T-helper 1 cell treated with Interleukin-12 subunit alpha and Interleukin-12 subunit beta and Interleukin-4 antibody, amounts not matched to agents 30 μg/mL and 1 μg/mL, for 36 hours (primary cell): Measurements from ENCODE around the gene THEMIS.
"Not testable (repeated sequence)": the region's sequence is repeated elsewhere in the genome, so short reads cannot be mapped to it uniquely, and the experiment has no call there.

Experiments
- H3K27ac Mint-ChIP-seq: one replicate; pipeline ENCODE4 v1.8.0; 2021; ENCODE audit warnings: mild to moderate bottlenecking, mixed read lengths
- H3K27me3 Mint-ChIP-seq: one replicate; pipeline ENCODE4 v1.8.0; 2021; ENCODE audit warnings: low read depth, mixed read lengths
- H3K36me3 Mint-ChIP-seq: one replicate; pipeline ENCODE4 v1.8.0; 2021; ENCODE audit warnings: low read depth, mixed read lengths
- H3K4me1 Mint-ChIP-seq: one replicate; pipeline ENCODE4 v1.8.0; 2021; ENCODE audit warnings: low read depth, mixed read lengths
- H3K4me3 Mint-ChIP-seq: one replicate; pipeline ENCODE4 v1.8.0; 2021; ENCODE audit warnings: mild to moderate bottlenecking, moderate library complexity, mixed read lengths
- H3K9me3 Mint-ChIP-seq: one replicate; pipeline ENCODE4 v1.8.0; 2021; ENCODE audit warnings: mixed read lengths

The THEMIS gene

DNA sequence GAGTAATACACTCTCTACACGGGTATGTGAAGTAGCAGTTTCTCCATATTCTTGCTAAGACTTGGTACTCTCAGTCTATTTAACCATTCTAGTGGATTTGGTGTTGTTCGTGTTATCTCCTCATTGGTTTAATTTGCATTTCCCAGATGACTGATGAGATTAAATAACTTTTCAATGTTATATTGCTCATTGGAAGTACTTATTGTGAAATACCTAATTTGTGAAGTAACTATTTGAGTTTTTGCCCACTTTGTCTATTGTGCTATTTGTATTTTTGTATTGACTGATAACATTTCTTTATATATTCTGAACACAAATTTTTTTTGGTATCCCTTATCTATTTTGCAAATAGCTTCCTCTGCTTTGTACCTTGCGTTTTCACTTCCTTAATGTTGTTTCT lies 167.9 kb downstream of the THEMIS start:
- Mint-ChIP-seq H3K9me3 (no peaks in the 10 kb centered on the region), H3K36me3 (peaks cover 15% of the 10 kb centered on the region), H3K4me1 (peaks cover 11% of the 10 kb centered on the region), H3K27ac (no peak overlapping the region), H3K27me3 (no peaks in the 10 kb centered on the region), H3K4me3 (no peak overlapping the region)

DNA sequence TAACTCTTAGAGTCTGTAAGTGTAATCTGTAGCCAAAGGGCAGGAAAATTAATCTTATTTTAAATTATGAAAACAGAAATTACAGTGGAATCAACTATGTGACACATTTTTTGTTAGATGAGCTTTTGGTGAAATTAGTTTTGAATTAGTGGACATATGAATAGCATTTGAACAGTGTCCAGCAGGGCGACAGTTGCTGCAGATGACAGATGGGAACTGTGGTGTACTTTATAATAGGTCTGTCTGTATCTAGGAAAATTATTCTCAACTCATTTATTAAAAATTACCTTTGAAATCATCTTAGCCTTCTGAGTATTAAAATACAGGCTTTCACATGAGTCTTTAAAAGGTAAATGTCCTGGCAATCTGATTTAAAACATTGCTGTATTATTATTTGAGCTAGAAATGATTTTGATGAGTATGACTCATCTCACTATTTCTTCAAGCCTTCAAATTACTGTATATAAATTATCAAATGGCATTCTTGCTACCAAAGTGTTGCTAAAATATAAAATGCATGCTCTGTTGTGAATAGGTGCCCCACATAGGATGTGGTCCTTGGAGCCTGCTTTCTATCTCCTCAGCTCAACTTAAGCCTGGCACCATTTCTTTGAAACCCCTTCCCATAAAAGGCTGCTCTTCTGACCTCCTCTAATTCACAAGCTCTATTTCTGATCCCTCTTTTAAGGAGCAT lies 173.5 kb downstream of the THEMIS start:
- Mint-ChIP-seq H3K27ac (no peak overlapping the region), H3K9me3 (no peaks in the 10 kb centered on the region), H3K4me1 (peaks cover 3% of the 10 kb centered on the region), H3K4me3 (no peak overlapping the region), H3K27me3 (no peaks in the 10 kb centered on the region), H3K36me3 (peaks cover 21% of the 10 kb centered on the region)

DNA sequence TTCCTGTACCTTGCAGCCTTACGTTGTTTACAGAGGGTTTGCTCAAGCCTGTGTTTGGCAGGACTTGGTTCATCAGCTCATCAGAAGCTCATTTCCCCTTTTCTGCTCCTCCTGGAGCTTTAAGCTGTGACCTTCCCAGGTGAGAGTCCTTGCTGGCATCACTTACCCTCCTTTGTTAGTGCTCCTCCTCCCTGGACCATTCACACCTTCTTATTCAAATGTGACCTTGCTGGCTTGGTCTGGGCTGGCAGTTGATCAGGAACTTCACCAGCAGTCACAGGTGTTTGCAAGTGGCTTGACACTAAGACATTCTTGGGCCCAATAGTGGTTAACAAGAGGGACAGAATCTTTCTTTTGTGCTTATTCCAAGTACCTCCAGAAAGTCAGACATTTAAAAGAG lies 175.0 kb downstream of the THEMIS start:
- no peaks in the 10 kb centered on the region for H3K9me3 Mint-ChIP-seq
- H3K27ac Mint-ChIP-seq, result no peak overlapping the region
- peaks cover 3% of the 10 kb centered on the region for H3K4me1 Mint-ChIP-seq
- H3K27me3 Mint-ChIP-seq, result no peaks in the 10 kb centered on the region
- H3K36me3 Mint-ChIP-seq, result peaks cover 24% of the 10 kb centered on the region
- no peak overlapping the region for H3K4me3 Mint-ChIP-seq

DNA sequence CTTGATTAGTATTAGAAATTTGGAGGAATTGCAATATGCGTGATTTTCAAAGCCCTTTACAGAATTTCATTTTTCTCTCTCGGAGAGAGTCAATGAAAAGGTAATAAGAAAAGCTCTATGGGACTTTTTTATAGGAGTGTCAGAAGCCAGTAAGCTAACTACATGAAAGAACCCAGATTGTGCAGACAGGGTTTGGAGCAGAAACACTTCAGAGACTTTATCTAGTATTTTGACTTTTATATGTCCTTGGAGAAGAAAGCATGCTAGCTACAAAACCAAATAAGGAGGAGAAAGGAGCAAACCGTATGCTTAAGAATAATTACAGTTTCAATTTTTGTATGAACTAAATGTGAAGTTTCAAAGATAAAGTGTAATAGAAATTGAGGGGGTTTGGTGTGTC lies 182.2 kb downstream of the THEMIS start:
- Mint-ChIP-seq H3K36me3 (peaks cover 42% of the 10 kb centered on the region), H3K4me3 (no peak overlapping the region), H3K27me3 (no peaks in the 10 kb centered on the region), H3K4me1 (peaks cover 2% of the 10 kb centered on the region), H3K27ac (no peak overlapping the region), H3K9me3 (no peaks in the 10 kb centered on the region)

DNA sequence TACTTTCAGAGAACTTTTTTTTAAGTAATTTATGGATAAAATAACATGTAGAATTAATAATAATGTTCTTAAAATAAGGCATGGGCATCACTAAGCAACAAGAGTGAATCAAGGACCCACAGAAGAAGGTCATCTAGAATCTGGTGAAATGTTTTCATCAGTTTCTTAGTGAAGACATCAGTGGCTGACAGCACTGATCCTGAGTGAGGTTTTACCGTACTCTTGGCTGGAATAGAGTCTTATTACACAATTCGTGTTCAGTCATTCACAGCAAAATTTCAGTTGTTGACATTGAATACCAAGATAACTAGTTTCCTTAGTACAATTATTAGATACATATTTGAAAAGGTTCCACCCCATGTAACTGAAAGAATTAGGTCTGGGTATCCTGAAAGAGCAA lies 183.5 kb downstream of the THEMIS start:
- H3K36me3 Mint-ChIP-seq, result peaks cover 43% of the 10 kb centered on the region
- H3K4me3 Mint-ChIP-seq, result no peak overlapping the region
- H3K9me3 Mint-ChIP-seq, result no peaks in the 10 kb centered on the region
- no peak overlapping the region for H3K27ac Mint-ChIP-seq
- peaks cover 6% of the 10 kb centered on the region for H3K4me1 Mint-ChIP-seq
- H3K27me3 Mint-ChIP-seq, result no peaks in the 10 kb centered on the region

DNA sequence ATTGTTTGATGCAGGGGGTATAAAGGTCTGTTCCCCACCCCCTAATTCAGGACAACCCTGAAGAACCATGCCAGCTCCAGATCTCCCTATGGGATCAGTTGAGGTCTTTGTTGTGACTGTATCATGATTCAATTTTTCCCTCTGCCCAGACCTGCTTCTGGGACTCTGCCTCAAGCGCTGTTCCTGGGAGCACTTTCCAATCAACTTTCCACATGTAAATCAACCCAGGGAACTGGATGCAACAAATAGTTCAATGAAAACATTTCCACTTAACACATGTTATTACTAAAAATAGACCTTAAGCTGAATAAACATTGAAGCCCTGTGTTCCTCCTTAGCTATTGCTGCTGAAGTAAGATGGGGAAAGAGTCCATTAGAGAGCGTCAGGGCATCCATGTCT lies 184.4 kb downstream of the THEMIS start:
- H3K27ac Mint-ChIP-seq, result no peak overlapping the region
- peaks cover 41% of the 10 kb centered on the region for H3K36me3 Mint-ChIP-seq
- H3K9me3 Mint-ChIP-seq, result no peaks in the 10 kb centered on the region
- H3K4me1 Mint-ChIP-seq, result peaks cover 6% of the 10 kb centered on the region
- no peak overlapping the region for H3K4me3 Mint-ChIP-seq
- no peaks in the 10 kb centered on the region for H3K27me3 Mint-ChIP-seq

DNA sequence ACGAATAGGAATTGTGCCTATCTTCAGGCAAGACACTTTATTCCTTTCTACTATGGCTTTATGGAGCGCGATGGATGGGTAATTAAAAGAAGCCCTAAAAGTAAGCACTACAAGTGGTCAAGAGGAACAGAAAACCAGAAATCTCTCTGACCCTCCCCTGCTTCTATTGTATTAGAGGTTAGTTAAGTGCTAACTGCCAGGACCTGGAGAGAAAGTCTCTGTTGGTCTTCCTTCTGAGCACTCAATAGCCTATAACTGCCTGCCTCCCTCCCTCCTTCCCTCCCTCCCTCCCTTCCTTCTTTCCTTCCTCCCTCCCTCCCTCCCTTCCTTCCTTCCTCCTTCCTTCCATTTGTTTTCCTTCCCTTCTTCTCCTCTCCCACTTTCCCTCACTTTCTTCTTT lies 190.2 kb downstream of the THEMIS start:
- no peak overlapping the region for H3K27ac Mint-ChIP-seq
- H3K4me3 Mint-ChIP-seq, result no peak overlapping the region
- H3K27me3 Mint-ChIP-seq, result no peaks in the 10 kb centered on the region
- peaks cover 51% of the 10 kb centered on the region for H3K36me3 Mint-ChIP-seq
- H3K4me1 Mint-ChIP-seq, result peaks cover 6% of the 10 kb centered on the region
- H3K9me3 Mint-ChIP-seq, result peaks cover 4% of the 10 kb centered on the region

DNA sequence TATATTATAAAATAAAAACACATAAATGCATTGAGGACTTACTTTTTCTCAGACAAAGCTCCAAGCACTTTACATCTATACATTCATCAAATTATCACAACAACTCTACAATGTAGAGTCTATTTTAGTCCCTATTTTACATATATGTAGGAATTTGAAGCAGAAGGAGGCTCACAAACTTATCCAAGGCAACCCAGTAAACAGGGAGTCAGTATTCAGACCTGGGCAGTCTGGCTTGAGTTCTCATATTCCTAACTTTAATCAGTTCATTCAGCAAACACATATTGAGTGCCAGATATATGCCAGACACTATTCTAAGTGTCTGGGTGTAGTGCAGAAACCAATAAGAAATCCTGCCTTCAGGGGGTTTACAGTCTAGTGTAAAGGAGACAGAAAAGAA lies 194.6 kb downstream of the THEMIS start:
- Mint-ChIP-seq H3K4me3 (no peak overlapping the region), H3K36me3 (peaks cover 52% of the 10 kb centered on the region), H3K9me3 (peaks cover 10% of the 10 kb centered on the region), H3K4me1 (no peaks in the 10 kb centered on the region), H3K27me3 (no peaks in the 10 kb centered on the region), H3K27ac (no peak overlapping the region)

DNA sequence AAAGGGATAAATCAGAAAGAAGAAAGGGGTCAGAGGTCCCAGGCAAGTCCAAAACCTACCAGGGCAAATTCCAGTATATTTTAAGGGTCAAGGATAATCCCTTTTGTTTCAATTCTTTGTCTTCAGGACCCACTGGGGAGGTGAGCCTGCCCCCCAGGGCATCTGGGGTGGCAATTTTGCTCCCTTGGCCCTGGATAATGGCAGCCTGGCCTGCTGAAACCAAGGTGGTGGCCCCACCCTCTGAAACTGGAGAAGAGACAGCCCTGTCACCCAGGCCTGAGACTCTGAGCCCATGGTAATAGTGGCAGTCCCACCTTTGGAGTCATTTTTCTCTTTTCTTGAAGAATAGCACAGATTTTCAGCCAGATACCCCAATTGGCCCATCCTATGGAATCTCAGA lies 205.8 kb downstream of the THEMIS start:
- no peaks in the 10 kb centered on the region for H3K4me1 Mint-ChIP-seq
- H3K9me3 Mint-ChIP-seq, result no peaks in the 10 kb centered on the region
- H3K4me3 Mint-ChIP-seq, result no peak overlapping the region
- no peaks in the 10 kb centered on the region for H3K27me3 Mint-ChIP-seq
- no peak overlapping the region for H3K27ac Mint-ChIP-seq
- peaks cover 36% of the 10 kb centered on the region for H3K36me3 Mint-ChIP-seq

DNA sequence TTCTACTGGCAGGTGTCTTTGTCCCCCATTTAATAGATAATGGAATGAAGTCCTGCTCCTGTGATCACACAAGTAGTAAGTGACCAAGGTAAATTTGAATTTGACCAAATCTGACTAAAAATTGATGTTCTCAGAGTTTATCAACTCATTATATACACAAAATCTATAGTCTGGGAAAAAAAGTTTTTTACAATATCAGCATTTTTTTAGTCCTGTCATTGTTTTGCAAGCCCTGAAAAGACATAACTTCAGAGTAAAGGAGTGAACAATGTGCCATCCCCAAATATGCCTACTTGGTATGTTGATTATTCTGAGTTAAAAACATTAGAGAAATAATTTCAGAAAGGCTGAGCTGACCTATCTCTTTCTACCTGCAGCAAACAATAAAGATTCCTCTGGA lies 209.7 kb downstream of the THEMIS start:
- Mint-ChIP-seq H3K4me1 (no peaks in the 10 kb centered on the region), H3K27ac (no peak overlapping the region), H3K27me3 (no peaks in the 10 kb centered on the region), H3K9me3 (peaks cover 19% of the 10 kb centered on the region), H3K4me3 (no peak overlapping the region), H3K36me3 (peaks cover 37% of the 10 kb centered on the region)

DNA sequence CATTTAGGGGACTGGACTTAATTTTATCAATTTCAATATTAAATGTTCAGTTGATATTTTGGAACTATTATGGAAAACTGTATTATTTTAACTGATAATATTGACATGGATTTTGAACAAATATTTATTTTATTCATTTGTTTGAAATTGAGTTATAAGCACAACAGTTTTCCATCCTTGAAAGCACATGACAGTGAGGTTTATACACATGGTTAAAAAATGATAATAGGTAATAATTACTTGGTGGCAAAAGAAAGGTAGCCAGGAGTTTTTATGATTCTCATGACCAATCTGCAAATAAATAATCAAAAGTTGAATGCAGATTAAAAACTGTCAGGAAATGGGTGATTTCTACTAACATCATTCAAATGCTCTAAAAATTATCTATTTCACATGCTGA lies 210.3 kb downstream of the THEMIS start:
- no peaks in the 10 kb centered on the region for H3K27me3 Mint-ChIP-seq
- peaks cover 34% of the 10 kb centered on the region for H3K36me3 Mint-ChIP-seq
- H3K4me1 Mint-ChIP-seq, result no peaks in the 10 kb centered on the region
- H3K4me3 Mint-ChIP-seq, result no peak overlapping the region
- H3K27ac Mint-ChIP-seq, result no peak overlapping the region
- H3K9me3 Mint-ChIP-seq, result peaks cover 19% of the 10 kb centered on the region

DNA sequence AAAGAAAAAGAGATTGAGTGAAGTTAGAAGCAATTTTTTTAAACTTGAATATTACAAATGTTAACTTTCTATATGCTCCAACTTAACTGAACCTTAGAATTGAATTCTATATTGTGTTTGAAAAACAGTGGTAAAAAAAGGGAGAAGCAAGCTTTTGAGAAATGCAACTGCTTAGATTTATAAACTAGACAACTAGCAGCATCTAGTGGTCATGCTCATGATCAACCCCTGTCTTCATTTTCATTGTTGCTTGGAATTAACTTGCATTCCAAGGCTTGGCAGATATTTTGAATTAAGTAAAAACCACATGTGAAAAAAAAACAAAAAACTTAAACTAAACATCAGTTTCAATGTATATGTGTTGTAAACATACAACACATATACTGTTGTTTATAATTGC lies 210.8 kb downstream of the THEMIS start:
- Mint-ChIP-seq H3K27ac (no peak overlapping the region), H3K27me3 (no peaks in the 10 kb centered on the region), H3K4me3 (no peak overlapping the region), H3K4me1 (no peaks in the 10 kb centered on the region), H3K9me3 (peaks cover 19% of the 10 kb centered on the region), H3K36me3 (peaks cover 31% of the 10 kb centered on the region)

DNA sequence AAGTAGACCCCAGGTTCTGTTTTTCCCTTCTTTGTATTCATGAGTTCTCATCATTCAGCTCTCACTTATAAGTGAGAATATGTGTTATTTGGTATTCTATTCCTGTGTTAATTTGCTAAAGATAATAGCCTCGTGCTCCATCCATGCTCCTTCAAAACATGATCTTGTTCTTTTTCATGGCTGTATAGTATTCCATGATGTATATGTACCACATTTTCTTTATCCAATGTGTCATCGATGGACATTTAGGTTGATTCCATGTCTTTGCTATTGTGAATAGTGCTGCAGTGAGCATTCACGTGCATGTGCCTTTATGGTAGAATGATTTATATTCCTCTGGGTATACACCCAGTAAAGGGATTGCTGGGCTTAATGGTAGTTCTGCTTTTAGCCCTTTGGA lies 213.4 kb downstream of the THEMIS start:
- H3K27me3 Mint-ChIP-seq, H3K4me3 Mint-ChIP-seq, H3K27ac Mint-ChIP-seq, H3K4me1 Mint-ChIP-seq: not testable (repeated sequence)
- Mint-ChIP-seq H3K9me3 (peaks cover 19% of the 10 kb centered on the region), H3K36me3 (peaks cover 23% of the 10 kb centered on the region)

DNA sequence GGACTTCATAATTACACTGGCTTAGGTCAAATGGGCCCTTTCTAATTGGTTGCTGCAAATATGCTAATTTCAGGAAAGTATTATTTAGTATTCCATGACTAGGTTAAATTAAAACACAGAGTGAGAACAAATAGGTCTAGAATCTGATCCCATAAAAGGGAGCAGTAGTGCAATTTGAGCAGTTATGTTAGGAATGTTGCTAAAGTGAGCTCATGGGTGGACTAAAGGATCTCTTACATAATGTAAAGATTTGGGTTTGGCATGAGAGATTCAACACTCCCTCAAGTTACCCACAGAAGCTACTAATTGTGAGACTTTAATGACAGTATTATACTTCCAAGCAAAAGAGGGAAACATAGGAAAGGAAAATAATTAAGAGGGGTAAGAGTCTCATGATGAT lies 214.8 kb downstream of the THEMIS start:
- no peaks in the 10 kb centered on the region for H3K27me3 Mint-ChIP-seq
- H3K4me3 Mint-ChIP-seq, result no peak overlapping the region
- H3K27ac Mint-ChIP-seq, result no peak overlapping the region
- peaks cover 19% of the 10 kb centered on the region for H3K9me3 Mint-ChIP-seq
- no peaks in the 10 kb centered on the region for H3K4me1 Mint-ChIP-seq
- peaks cover 23% of the 10 kb centered on the region for H3K36me3 Mint-ChIP-seq

DNA sequence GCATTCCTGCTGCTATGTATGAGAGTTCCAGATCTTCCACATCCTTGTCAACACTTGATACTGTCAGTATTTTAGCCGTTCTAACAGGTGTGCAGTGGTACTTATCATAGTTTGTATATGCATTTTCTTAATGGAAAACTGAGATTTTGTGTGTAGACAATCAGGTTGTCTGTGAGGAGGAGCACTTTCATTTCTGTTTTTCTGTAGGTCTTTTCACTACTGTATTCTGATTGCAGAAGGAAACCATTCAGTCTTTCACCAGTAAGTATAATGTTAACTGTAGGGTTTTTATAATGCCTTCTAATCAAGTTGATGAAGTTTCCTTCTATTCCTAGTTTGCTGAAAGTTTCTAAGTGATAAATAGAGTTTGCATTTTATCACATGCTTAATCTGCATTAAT lies 216.4 kb downstream of the THEMIS start:
- Mint-ChIP-seq H3K4me3 (no peak overlapping the region), H3K4me1 (no peaks in the 10 kb centered on the region), H3K27me3 (no peaks in the 10 kb centered on the region), H3K36me3 (peaks cover 21% of the 10 kb centered on the region), H3K27ac (no peak overlapping the region), H3K9me3 (peaks cover 19% of the 10 kb centered on the region)
